NT2/D1 (cell line): ENCODE results near the gene RNLS.

Source experiments
- SUZ12 ChIP-seq: IDR thresholded peaks from 2 replicates; pipeline ENCODE4 v1.6.1; 2011; ENCODE audit not compliant: insufficient read length, insufficient read depth; ENCODE audit errors: extremely low read depth
- ZNF274 ChIP-seq: IDR thresholded peaks from 2 replicates; pipeline ENCODE4 v1.6.1; 2011; ENCODE audit warnings: mild to moderate bottlenecking, low read depth, low read length

DNA sequence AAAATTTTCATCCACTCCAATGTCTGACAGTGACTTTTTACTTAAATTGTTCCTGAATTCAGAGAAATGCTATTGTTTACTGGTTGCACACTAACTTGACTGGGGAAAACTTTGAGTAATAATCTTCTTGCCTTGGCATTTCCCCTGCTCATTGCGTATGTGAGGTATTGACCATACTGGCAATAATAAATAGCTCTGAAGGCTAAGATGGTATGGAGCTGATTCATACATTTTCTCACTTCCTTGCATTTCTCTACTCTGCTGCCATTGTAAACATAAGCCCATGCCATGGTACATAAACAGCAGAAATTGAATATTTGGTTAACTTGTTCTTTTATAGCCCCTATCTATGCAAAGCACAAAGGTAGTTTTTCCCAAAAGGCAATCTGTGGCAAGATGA is 290.0 kb downstream of the RNLS start:
- no peak for TF ChIP-seq ZNF274
- no peak for TF ChIP-seq SUZ12
